IMR-90 (cell line): Measurements from ENCODE around the gene CEP170B. TPM values are rescaled to one million over a fixed set of nuclear protein-coding genes. Genes with fewer than 3 reads are reported as not detected.

Source experiments
- ATAC-seq: fragments of 200-7000 bp; cut with Tn5 transposase; 2 replicates; pipeline ENCODE4 v1.9.1; 2020; ENCODE audit warnings: low read depth, mild to moderate bottlenecking, moderate library complexity
- BruUV-seq: library from RNA; stranded (reverse); fragments of 400-500 nt; replicated peaks from 2 replicates; lab custom pipeline; 2021; lab: Mats Ljungman, UMichigan
- CTCF ChIA-PET: fragments of 300-600 bp; formaldehyde crosslinking; extraction: SDS; loops from one replicate; lab custom pipeline; 2021; ENCODE audit warnings: antibody characterized with exemption; lab: Yijun Ruan, JAX
- POLR2A ChIA-PET: fragments of 300-600 bp; sonication (Branson Sonifier 250); formaldehyde crosslinking; loops from one replicate; lab custom pipeline; 2022; ENCODE audit warnings: antibody characterized with exemption; ENCODE audit not compliant: unreplicated experiment; lab: Charles Lee
- DNase-seq: peaks from one replicate; pipeline ENCODE4 v3.0.0; 2013
- H2AFZ ChIP-seq: replicated peaks from 2 replicates; pipeline ENCODE3; 2013; ENCODE audit warnings: low read length, mild to moderate bottlenecking; ENCODE audit not compliant: poor library complexity
- H2AK5ac ChIP-seq: 2 replicates; pipeline ENCODE4 v1.6.1; 2013; ENCODE audit warnings: low read depth, low read length, inconsistent platforms
- H2AK9ac ChIP-seq: replicated peaks from 2 replicates; pipeline ENCODE3; 2013; ENCODE audit warnings: mild to moderate bottlenecking, low read depth, low read length, moderate library complexity; ENCODE audit not compliant: poor library complexity
- H2BK120ac ChIP-seq: 2 replicates; pipeline ENCODE4 v1.6.1; 2013; ENCODE audit warnings: low read depth, low read length, inconsistent platforms
- H2BK15ac ChIP-seq: 3 replicates; pipeline ENCODE4 v1.6.1; 2013; ENCODE audit warnings: low read depth, low read length, inconsistent platforms
- H2BK20ac ChIP-seq: 2 replicates; pipeline ENCODE4 v1.6.1; 2013; ENCODE audit warnings: low read depth, mild to moderate bottlenecking, inconsistent platforms, low read length, moderate library complexity
- H2BK5ac ChIP-seq: 2 replicates; pipeline ENCODE4 v1.6.1; 2013; ENCODE audit warnings: mild to moderate bottlenecking, low read depth, low read length, inconsistent platforms; ENCODE audit not compliant: poor library complexity, severe bottlenecking
- H3K14ac ChIP-seq: replicated peaks from 2 replicates; pipeline ENCODE4 v1.6.1; 2013; ENCODE audit warnings: low read depth, low read length, inconsistent platforms
- H3K18ac ChIP-seq: 2 replicates; pipeline ENCODE4 v1.6.1; 2013; ENCODE audit warnings: low read depth, low read length, control low read depth
- H3K23ac ChIP-seq: 2 replicates; pipeline ENCODE4 v1.6.1; 2013; ENCODE audit warnings: low read depth, low read length, inconsistent platforms
- H3K27ac ChIP-seq: 2 replicates; pipeline ENCODE4 v1.5.1; 2013; ENCODE audit warnings: mild to moderate bottlenecking, control low read depth, low read length; ENCODE audit not compliant: insufficient read depth
- H3K27me3 ChIP-seq: 2 replicates; pipeline ENCODE4 v1.6.1; 2013; ENCODE audit warnings: low read length; ENCODE audit not compliant: control insufficient read depth, insufficient read depth
- H3K36me3 ChIP-seq: 2 replicates; pipeline ENCODE4 v1.6.1; 2013; ENCODE audit warnings: low read length, mixed read lengths; ENCODE audit not compliant: control insufficient read depth, insufficient read depth
- H3K4ac ChIP-seq: 2 replicates; pipeline ENCODE4 v1.6.1; 2013; ENCODE audit warnings: low read depth, low read length, inconsistent platforms
- H3K4me1 ChIP-seq: 2 replicates; pipeline ENCODE4 v1.6.1; 2013; ENCODE audit warnings: low read length, mixed read lengths; ENCODE audit not compliant: control insufficient read depth, insufficient read depth
- H3K4me2 ChIP-seq: 2 replicates; pipeline ENCODE4 v1.6.1; 2013; ENCODE audit warnings: low read depth, mild to moderate bottlenecking, control low read depth, low read length, moderate library complexity
- H3K4me3 ChIP-seq: 2 replicates; pipeline ENCODE4 v1.5.1; 2013; ENCODE audit warnings: low read depth, mild to moderate bottlenecking, control low read depth, low read length, moderate library complexity; ENCODE audit not compliant: insufficient read depth
- H3K56ac ChIP-seq: 2 replicates; pipeline ENCODE4 v1.6.1; 2013; ENCODE audit warnings: low read length, inconsistent platforms; ENCODE audit not compliant: insufficient read depth; ENCODE audit errors: extremely low read depth
- H3K79me1 ChIP-seq, 2 experiments: 2 replicates each; pipeline ENCODE4 v1.6.1; 2013; ENCODE audit warnings: low read length in 2 of 2, inconsistent platforms in 1 of 2, low read depth in 1 of 2
- H3K9ac ChIP-seq: 2 replicates; pipeline ENCODE4 v1.6.1; 2013; ENCODE audit warnings: low read depth, low read length, control low read depth
- H3K9me1 ChIP-seq: 2 replicates; pipeline ENCODE4 v1.6.1; 2013; ENCODE audit warnings: low read length, inconsistent platforms; ENCODE audit not compliant: insufficient read depth
- H3K9me3 ChIP-seq: 2 replicates; pipeline ENCODE4 v1.6.1; 2013; ENCODE audit warnings: low read length; ENCODE audit not compliant: control insufficient read depth, insufficient read depth
- H4K20me1 ChIP-seq: 2 replicates; pipeline ENCODE4 v1.6.1; 2013; ENCODE audit warnings: low read length, inconsistent platforms; ENCODE audit not compliant: insufficient read depth
- H4K5ac ChIP-seq: 2 replicates; pipeline ENCODE4 v1.6.1; 2013; ENCODE audit warnings: mild to moderate bottlenecking, low read depth, low read length, control low read depth
- H4K8ac ChIP-seq, 2 experiments: 2 replicates each; pipeline ENCODE4 v1.6.1; 2013; ENCODE audit warnings: low read depth in 2 of 2, low read length in 2 of 2, control low read depth in 1 of 2, inconsistent platforms in 1 of 2
- H4K91ac ChIP-seq: 2 replicates; pipeline ENCODE4 v1.6.1; 2013; ENCODE audit warnings: low read depth, low read length, inconsistent platforms; ENCODE audit not compliant: insufficient read depth
- ELK1 ChIP-seq: fragments of 150-350 bp; IDR thresholded peaks from 2 replicates; pipeline ENCODE4 v1.6.1; 2016; ENCODE audit warnings: low read depth, mild to moderate bottlenecking, low read length, moderate library complexity, borderline replicate concordance
- FOS ChIP-seq: fragments of 150-350 bp; IDR thresholded peaks from 2 replicates; pipeline ENCODE4 v1.6.1; 2016; ENCODE audit warnings: low read depth, low read length
- RCOR1 ChIP-seq: IDR thresholded peaks from 2 replicates; pipeline ENCODE4 v1.6.1; 2012; ENCODE audit warnings: mild to moderate bottlenecking, low read length, improper control_type of control experiment; ENCODE audit not compliant: insufficient replicate concordance
- WGBS, 2 experiments: methylation state at CpG; one replicate each; pipeline versions ENCODE4 v1.1.5 to v1.1.7; 2013; ENCODE audit warnings: missing lambda C conversion rate in 2 of 2; ENCODE audit not compliant: insufficient read length in 1 of 2; ENCODE audit errors: extremely low coverage in 2 of 2; 5-methylcytosine and 5-hydroxymethylcytosine counted together
- dilution Hi-C: fragments of 300-500 bp; cut with HindIII; formaldehyde crosslinking; loops from one replicate; pipeline ENCODE4 v1.14.3; 2018; ENCODE audit warnings: low sequenced_read_pairs; ENCODE audit not compliant: unreplicated experiment
- in situ Hi-C: fragments of 300-500 bp; cut with MboI; formaldehyde crosslinking; loops from 3 replicates; pipeline ENCODE4 v1.14.3; 2019; ENCODE audit warnings: low sequenced_read_pairs, inconsistent platforms, mixed read lengths
- intact Hi-C: fragments of 100-400 bp; cut with micrococcal nuclease; formaldehyde crosslinking; loops from 2 replicates; pipeline ENCODE4 v1.10.0; 2022
- polyA plus RNA-seq, 3 experiments: library from polyadenylated mRNA; depleted of rRNA; stranded (reverse); fragments of >200 nt; gene quantifications; 2 replicates each; pipeline ENCODE4 v1.2.3, GENCODE V29; 2012; ENCODE audit warnings: low replicate concordance in 1 of 3
- total RNA-seq: library from RNA; depleted of rRNA; stranded (reverse); fragments of >200 nt; gene quantifications from 2 replicates; pipeline ENCODE4 v1.2.3, GENCODE V29; 2012

Gene CEP170B
- total and polyA plus RNA-seq, 2 of the 4 experiments (the other 2 are of a cell fraction): 3.6 to 13.1 TPM

- no peaks in the 10 kb centered on the region for H3K9me3 ChIP-seq
- H2BK15ac ChIP-seq: no peak overlapping the region
- no peak overlapping the region for H3K18ac ChIP-seq
- peaks cover 54% of the 10 kb centered on the region for H3K27me3 ChIP-seq
- no TSS peak for BruUV-seq
- H3K4me3 ChIP-seq: no peak overlapping the region
- POLR2A ChIA-PET: no interaction called here
- H3K4ac ChIP-seq: no peak overlapping the region
- no peak overlapping the region for H3K27ac ChIP-seq
- H3K56ac ChIP-seq: no peak overlapping the region
- in situ Hi-C loops: no loop called here
- H3K4me2 ChIP-seq: no peak overlapping the region
- no peak overlapping the region for H2BK5ac ChIP-seq
- no peak for ATAC-seq
- H3K4me1 ChIP-seq: peaks cover 2% of the 10 kb centered on the region; the same call in 1 of the 2 replicates
- CTCF ChIA-PET: no interaction called here
- H3K14ac ChIP-seq: no peak overlapping the region
- H2BK20ac ChIP-seq: no peak overlapping the region
- H3K36me3 ChIP-seq: no peaks in the 10 kb centered on the region
- H4K8ac ChIP-seq: peak overlapping the region in 1 of 2 experiments; percentile 86; a peak in 1 of 4 replicates
- WGBS, 2 experiments: 31% methylated on average over 17 of the region's 64 CpGs; no CpG with 5 or more reads in 1 of the 2 experiments
- no peak overlapping the region for H2BK120ac ChIP-seq
- H3K9me1 ChIP-seq: no peaks in the 10 kb centered on the region
- H4K91ac ChIP-seq: no peak overlapping the region
- DNase-seq: no peak
- peak overlapping the region; percentile 32 for H2AFZ ChIP-seq
- no peaks in the 10 kb centered on the region for H3K79me1 ChIP-seq
- no peak overlapping the region for H4K5ac ChIP-seq
- dilution Hi-C loops: loop anchor here (10.0 kb wide), 1 partner anchor 123 kb away; no protein-coding TSS in a partner anchor
- H2AK5ac ChIP-seq: no peak overlapping the region; the same call in 1 of the 2 replicates
- peak overlapping the region; percentile 82 for H2AK9ac ChIP-seq
- TF ChIP-seq FOS (no peak), RCOR1 (no peak), ELK1 (no peak)
- intact Hi-C loops: loop anchor here (2.0 to 5.0 kb wide), 2 partner anchors 35 to 40 kb away; no protein-coding TSS in a partner anchor
- 0 out of 2 replicates have a peak overlapping the region, but pooled peaks have one; percentile 30 for H3K9ac ChIP-seq
- H4K20me1 ChIP-seq: no peaks in the 10 kb centered on the region
- no peak overlapping the region for H3K23ac ChIP-seq
Measured at GRCh38 chr14:104931771-104932675, 67.0 kb downstream of the CEP170B start.
